SK-N-MC (cell line): ENCODE results near the gene CACNA1B.
"Not testable (repeated sequence)": the region's sequence is repeated elsewhere in the genome, so short reads cannot be mapped to it uniquely, and the experiment has no call there.

ENCODE experiments used
- EZH2 ChIP-seq: fragments of 200-600 bp; sonication (generic); IDR thresholded peaks from one replicate; pipeline ENCODE4 v1.6.1; 2017; ENCODE audit warnings: antibody characterized with exemption
- FOXP2 ChIP-seq: optimal IDR thresholded peaks from 2 replicates; pipeline ENCODE3; 2011; ENCODE audit warnings: mild to moderate bottlenecking, moderate library complexity; ENCODE audit not compliant: insufficient read depth; ENCODE audit errors: extremely low read length, control extremely low read depth
- POLR2AphosphoS5 ChIP-seq: IDR thresholded peaks from 2 replicates; pipeline ENCODE4 v1.6.1; 2012; ENCODE audit warnings: mild to moderate bottlenecking, low read depth, low read length, borderline replicate concordance

DNA sequence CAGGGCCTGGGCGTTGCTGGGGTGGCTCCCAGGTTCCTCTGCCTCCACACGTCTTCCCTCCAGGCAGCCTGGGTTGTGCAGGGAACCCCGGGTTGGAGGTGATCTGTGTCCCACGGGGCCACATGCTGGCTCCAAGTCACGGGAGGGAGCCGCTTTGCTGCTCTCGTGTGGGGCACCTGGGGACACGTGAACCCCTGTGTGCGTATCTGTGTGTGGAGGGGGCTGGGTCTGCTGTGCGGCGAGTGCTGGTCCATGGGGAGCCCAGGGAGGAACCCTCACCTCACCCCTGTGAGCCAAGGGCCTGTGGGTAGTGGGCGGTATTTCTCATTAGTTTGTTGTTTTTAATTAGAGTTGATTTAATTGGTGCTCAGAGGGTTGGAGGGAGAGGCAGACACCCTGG lies 7.5 kb downstream of the CACNA1B start:
- TF ChIP-seq EZH2, POLR2AphosphoS5, FOXP2: not testable (repeated sequence)
